H54 (cell line): Measurements from ENCODE around the gene STXBP1.
A peak's percentile ranks its signal among the peaks of the same experiment; 100 is the strongest.
"Not testable (repeated sequence)": the region's sequence is repeated elsewhere in the genome, so short reads cannot be mapped to it uniquely, and the experiment has no call there.

ENCODE experiments used
- DNase-seq: peaks from one replicate; pipeline ENCODE4 v3.0.0; 2011; ENCODE audit warnings: low spot score, mixed read lengths; ENCODE audit not compliant: insufficient read length
- FAIRE-seq: peaks from 3 replicates; lab custom pipeline; 2011; peaks lifted over from hg19 to GRCh38; lab: Jason Lieb, UNC
- POLR2A ChIP-seq: IDR thresholded peaks from 2 replicates; pipeline ENCODE4 v1.6.1; 2011; ENCODE audit warnings: low read depth, mild to moderate bottlenecking, low read length

STXBP1 gene

GRCh38 chr9:127586537-127586936, 25.5 kb upstream of the STXBP1 start:
- no peak for TF ChIP-seq POLR2A
- FAIRE-seq, result peak; percentile 74
- no peak for DNase-seq

- FAIRE-seq (no peak), DNase-seq (no peak)
- TF ChIP-seq POLR2A, result no peak
Observed at GRCh38 chr9:127587966-127588365, 24.1 kb upstream of the STXBP1 start.

- no peak for FAIRE-seq
- TF ChIP-seq POLR2A, result no peak
- DNase-seq, result no peak
Observed at GRCh38 chr9:127588740-127589506, 23.2 kb upstream of the STXBP1 start.

GRCh38 chr9:127589955-127590370, 22.1 kb upstream of the STXBP1 start:
- no peak for DNase-seq
- TF ChIP-seq POLR2A, result no peak
- peak; percentile 72 for FAIRE-seq

GRCh38 chr9:127595611-127596010, 16.5 kb upstream of the STXBP1 start:
- no peak for DNase-seq
- no peak for FAIRE-seq
- TF ChIP-seq POLR2A, result no peak

- FAIRE-seq (no peak), DNase-seq (no peak)
- no peak for TF ChIP-seq POLR2A
Observed at GRCh38 chr9:127598839-127599549, 13.1 kb upstream of the STXBP1 start.

- FAIRE-seq, result no peak
- no peak for DNase-seq
- TF ChIP-seq POLR2A, result no peak
Observed at GRCh38 chr9:127599550-127599891, 12.6 kb upstream of the STXBP1 start.

GRCh38 chr9:127603226-127603625, 8.9 kb upstream of the STXBP1 start:
- no peak for FAIRE-seq
- DNase-seq, result no peak
- TF ChIP-seq POLR2A, result no peak

- DNase-seq (no peak), FAIRE-seq (no peak)
- TF ChIP-seq POLR2A, result no peak
Observed at GRCh38 chr9:127606043-127606442, 6.0 kb upstream of the STXBP1 start.

GRCh38 chr9:127608104-127608966, 3.7 kb upstream of the STXBP1 start:
- FAIRE-seq, result no peak
- DNase-seq, result peak; percentile 59
- TF ChIP-seq POLR2A, result no peak

- TF ChIP-seq POLR2A, result no peak
- FAIRE-seq (no peak), DNase-seq (no peak)
Observed at GRCh38 chr9:127611603-127611898, 526 bp upstream of the STXBP1 start.

- DNase-seq (peak; percentile 93), FAIRE-seq (no peak)
Observed at GRCh38 chr9:127612939-127613582, 984 bp downstream of the STXBP1 start.

GRCh38 chr9:127613583-127613954, 1.5 kb downstream of the STXBP1 start:
- DNase-seq (no peak), FAIRE-seq (no peak)
- no peak for TF ChIP-seq POLR2A

More at GRCh38 chr9:127612939-127613582, 984 bp downstream of the STXBP1 start:
- TF ChIP-seq POLR2A, result peak; percentile 81

GRCh38 chr9:127614961-127615360, 2.9 kb downstream of the STXBP1 start:
- DNase-seq (no peak), FAIRE-seq (no peak)
- no peak for TF ChIP-seq POLR2A

- DNase-seq, result not testable (repeated sequence)
- FAIRE-seq, result peak; percentile 30
Observed at GRCh38 chr9:127621339-127621970, 9.4 kb downstream of the STXBP1 start.
